ENCODE measurements around the gene ZNF689. TPM values are rescaled to one million over a fixed set of nuclear protein-coding genes. Genes with fewer than 3 reads are reported as not detected.

The ZNF689 gene
- total RNA-seq, 2 experiments from 2014 or later: 12.7 to 14.4 TPM

DNA sequence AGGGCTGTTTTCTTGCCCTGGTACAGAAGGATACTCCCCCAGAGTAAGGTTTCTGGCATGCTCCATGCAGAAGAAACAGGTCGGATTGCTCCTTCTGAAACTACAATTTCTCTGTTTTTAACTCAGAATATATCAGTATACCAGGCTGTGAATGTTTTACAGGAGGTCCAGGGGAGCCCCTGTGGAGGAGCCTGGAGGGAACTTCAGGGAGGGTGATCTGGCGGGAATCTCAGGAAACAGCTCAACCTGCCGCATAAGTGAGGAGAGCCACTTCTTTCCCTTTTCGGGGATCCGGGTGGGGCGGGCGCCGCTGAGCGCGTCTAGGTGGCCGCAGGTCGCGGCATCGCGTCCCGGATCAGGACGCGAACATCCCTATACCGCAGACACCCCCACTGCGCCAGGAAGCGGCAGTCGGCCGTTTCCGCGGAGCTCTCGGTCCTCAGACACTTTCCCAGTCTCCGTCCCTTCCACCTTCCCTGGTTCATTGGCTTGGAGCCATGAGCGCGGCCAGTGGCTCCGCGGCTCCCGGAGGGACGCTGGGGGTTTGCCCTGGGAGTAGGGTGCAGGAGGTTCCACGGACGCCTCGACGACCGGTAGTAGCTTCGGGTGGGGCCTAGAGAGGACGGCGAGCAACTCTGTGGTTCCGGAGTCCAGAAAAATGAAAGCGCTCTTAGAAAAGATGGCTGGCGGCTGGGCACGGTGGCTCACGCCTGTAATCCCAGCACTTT lies 48.9 kb downstream of the ZNF689 start:
- ATAC-seq (ENCODE audit: low read depth) (no peak), DNase-seq (peak; percentile 56)
- Mint-ChIP-seq H3K9me3 (no peaks in the 10 kb centered on the region), H3K4me3 (peak overlapping the region; percentile 83), H3K4me1 (peaks cover 17% of the 10 kb centered on the region), H3K27me3 (no peaks in the 10 kb centered on the region), H3K36me3 (peaks cover 2% of the 10 kb centered on the region), H3K27ac (peak overlapping the region; percentile 86)
- POLR2A ChIA-PET: interaction anchor here (0.6 to 2.5 kb wide), 10 partner anchors 10 to 88 kb away, joined by 3 to 20 read pairs (median 6); partner anchors contain the start of genes ZNF688, ZNF747 and ZNF768

DNA sequence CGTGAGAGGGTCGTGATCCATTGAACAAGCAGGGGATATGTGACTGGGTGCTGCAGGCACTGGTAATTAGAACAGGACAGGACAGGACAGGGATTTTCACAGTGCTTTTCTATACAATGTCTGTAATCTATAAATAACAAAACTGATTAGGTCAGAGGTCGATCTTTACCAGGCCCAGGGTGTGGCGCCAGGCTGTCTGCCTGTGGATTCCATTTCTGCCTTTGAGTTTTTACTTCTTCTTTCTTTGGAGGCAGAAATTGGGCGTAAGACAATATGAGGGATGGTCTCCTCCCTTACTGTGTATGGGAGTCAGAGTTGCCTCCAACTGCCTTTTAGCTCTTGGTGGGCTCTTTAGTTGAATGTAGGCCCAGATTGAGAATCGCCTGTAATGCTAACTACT lies 50.5 kb downstream of the ZNF689 start:
- no peaks in the 10 kb centered on the region for H3K27me3 Mint-ChIP-seq
- no peak for DNase-seq
- H3K27ac Mint-ChIP-seq: no peak overlapping the region
- H3K4me1 Mint-ChIP-seq: peaks cover 20% of the 10 kb centered on the region
- no peak for ATAC-seq (ENCODE audit: low read depth)
- H3K4me3 Mint-ChIP-seq: peak overlapping the region; percentile 26
- peaks cover 7% of the 10 kb centered on the region for H3K36me3 Mint-ChIP-seq
- POLR2A ChIA-PET: interaction anchor here (0.5 to 3.5 kb wide), 3 partner anchors 12 to 75 kb away, joined by 4 to 68 read pairs (median 20); partner anchors contain the start of genes ZNF688 and ZNF747
- no peaks in the 10 kb centered on the region for H3K9me3 Mint-ChIP-seq

DNA sequence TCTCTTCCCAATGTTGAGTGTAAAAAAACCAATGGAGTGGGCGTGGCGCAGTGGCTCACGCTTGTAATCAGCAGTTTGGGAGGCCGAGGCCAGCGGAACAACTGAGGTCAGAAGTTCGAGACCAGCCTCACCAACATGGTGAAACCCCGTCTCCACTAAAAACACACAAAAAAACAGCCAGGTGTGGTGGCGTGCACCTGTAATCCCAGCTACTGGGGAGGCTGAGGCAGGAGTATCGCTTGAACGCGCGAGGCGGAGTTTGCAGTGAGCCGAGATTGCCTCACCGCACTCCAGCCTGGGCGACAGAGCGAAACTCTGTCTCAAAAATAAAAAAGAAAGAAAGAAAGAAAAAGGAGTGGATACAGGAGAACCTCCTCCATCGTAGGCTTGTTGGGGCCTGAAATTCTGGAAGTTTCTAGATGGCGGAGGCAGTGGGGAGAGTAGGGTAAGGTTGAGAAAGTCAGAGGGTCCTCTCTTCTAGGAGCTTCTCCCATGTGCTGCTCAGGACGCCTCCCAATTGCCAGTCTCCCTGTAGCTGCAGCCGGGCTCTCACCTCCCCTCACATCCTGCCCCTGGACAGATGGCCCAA lies 51.3 kb downstream of the ZNF689 start:
- DNase-seq: no peak
- Mint-ChIP-seq H3K27ac (peak overlapping the region; percentile 91), H3K9me3 (no peaks in the 10 kb centered on the region), H3K36me3 (peaks cover 14% of the 10 kb centered on the region), H3K4me3 (peak overlapping the region; percentile 90), H3K27me3 (no peaks in the 10 kb centered on the region), H3K4me1 (peaks cover 27% of the 10 kb centered on the region)
- POLR2A ChIA-PET: interaction anchor here (0.6 to 3.5 kb wide), 13 partner anchors 9 to 478 kb away, joined by 3 to 131 read pairs (median 8); partner anchors contain the start of genes CORO1A, DCTPP1, FBRS and ZNF688
- ATAC-seq (ENCODE audit: low read depth): no peak

DNA sequence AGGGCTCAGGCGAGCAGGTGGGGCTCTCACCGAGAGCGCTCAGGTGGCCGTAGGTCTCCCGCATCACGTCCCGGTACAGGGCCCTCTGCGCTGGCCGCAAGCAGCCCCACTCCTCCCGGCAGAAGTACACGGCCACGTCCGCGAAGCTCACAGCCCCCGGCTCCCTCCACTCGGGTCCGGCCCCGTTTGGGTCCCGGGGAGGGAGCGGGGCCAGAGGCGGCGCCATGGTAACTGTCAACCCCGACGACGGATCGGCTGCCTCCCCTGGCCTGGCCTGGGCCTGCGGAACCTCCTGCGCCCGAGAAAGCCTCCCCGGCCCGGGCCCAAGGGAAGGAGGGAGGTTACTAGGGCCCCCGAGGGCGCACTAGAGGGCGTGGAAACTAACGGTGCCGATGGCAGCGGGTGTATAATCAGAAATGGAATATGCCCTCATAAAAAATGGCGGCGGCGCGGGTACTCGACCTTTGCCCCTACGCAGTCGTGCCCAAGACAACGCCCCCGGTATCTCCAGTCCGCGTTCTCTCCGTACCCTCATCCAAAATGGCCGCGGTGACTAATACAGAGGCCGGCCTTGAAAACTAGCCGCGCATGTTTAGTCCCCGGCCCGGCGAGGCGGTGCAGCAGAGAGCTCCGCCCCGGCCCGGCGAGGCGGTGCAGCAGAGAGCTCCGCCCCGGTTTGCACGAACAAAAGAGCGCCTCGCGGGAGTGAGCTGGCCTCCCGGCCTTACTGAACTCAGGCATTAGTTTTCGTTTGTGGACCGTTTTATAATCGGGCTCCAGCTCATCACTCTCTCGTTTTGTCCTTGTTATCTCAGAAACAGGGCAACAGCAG lies 52.0 kb downstream of the ZNF689 start, which contains the start of gene ZNF764:
Gene ZNF764 (minus strand): TSS at position 418 of the 832 bp plus-strand sequence. CDS start 192 bp downstream, at position 226.
- no peaks in the 10 kb centered on the region for H3K9me3 Mint-ChIP-seq
- H3K27me3 Mint-ChIP-seq: no peaks in the 10 kb centered on the region
- POLR2A ChIA-PET: interaction anchor here (0.6 to 3.5 kb wide), 19 partner anchors 10 to 478 kb away, joined by 3 to 131 read pairs (median 5); partner anchors contain the start of genes CORO1A, DCTPP1, FBRS and ZNF688
- peaks cover 34% of the 10 kb centered on the region for H3K4me1 Mint-ChIP-seq
- ATAC-seq (ENCODE audit: low read depth): peak; percentile 97
- peak; percentile 94 for DNase-seq
- H3K36me3 Mint-ChIP-seq: peaks cover 15% of the 10 kb centered on the region
- H3K4me3 Mint-ChIP-seq: peak within 1 kb of the TSS; percentile 90
- H3K27ac Mint-ChIP-seq: peak within 1 kb of the TSS; percentile 91

DNA sequence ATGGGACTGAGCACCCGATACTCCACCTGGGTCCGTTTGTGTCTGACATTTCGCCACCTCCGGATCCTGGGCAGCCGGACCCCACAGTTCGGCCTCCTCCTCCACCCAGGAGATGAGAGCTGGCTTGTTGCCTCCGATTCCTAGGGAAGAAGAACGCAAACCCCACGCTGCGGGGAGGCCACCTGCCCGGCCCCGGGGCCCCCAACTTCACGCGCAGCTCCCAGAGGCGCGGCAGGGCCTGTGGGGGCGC lies 52.6 kb downstream of the ZNF689 start:
- POLR2A ChIA-PET: interaction anchor here (0.6 to 3.5 kb wide), 20 partner anchors 10 to 374 kb away, joined by 3 to 131 read pairs (median 4); partner anchors contain the start of genes CORO1A, DCTPP1, FBRS and ZNF688
- Mint-ChIP-seq H3K27ac (peak overlapping the region; percentile 91), H3K4me3 (peak overlapping the region; percentile 90), H3K36me3 (peaks cover 15% of the 10 kb centered on the region), H3K4me1 (peaks cover 38% of the 10 kb centered on the region), H3K27me3 (no peaks in the 10 kb centered on the region), H3K9me3 (no peaks in the 10 kb centered on the region)
- DNase-seq: no peak
- no peak for ATAC-seq (ENCODE audit: low read depth)

DNA sequence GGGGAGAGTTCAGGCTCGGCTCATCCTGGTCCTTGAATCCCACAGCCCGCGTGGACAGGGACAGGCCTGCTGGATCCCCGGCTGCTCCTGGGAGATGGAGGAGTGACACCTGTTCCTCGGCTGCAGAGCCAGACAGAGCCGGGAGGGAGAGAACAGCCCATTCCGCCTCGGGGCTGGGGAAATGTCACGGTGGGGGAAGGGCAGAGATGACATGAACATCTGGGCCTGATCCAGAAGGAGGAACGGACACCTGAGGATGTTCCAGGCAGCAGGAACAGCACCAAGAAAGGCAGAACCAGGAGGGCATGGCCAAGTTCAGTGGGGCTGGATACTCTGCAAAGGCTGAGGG lies 54.1 kb downstream of the ZNF689 start:
- POLR2A ChIA-PET: no interaction called here
- ATAC-seq (ENCODE audit: low read depth) (no peak), DNase-seq (no peak)
- H3K27me3 Mint-ChIP-seq: no peaks in the 10 kb centered on the region
- no peaks in the 10 kb centered on the region for H3K9me3 Mint-ChIP-seq
- H3K27ac Mint-ChIP-seq: peak overlapping the region; percentile 51
- H3K4me3 Mint-ChIP-seq: peak overlapping the region; percentile 55
- H3K36me3 Mint-ChIP-seq: peaks cover 18% of the 10 kb centered on the region
- H3K4me1 Mint-ChIP-seq: peaks cover 45% of the 10 kb centered on the region

DNA sequence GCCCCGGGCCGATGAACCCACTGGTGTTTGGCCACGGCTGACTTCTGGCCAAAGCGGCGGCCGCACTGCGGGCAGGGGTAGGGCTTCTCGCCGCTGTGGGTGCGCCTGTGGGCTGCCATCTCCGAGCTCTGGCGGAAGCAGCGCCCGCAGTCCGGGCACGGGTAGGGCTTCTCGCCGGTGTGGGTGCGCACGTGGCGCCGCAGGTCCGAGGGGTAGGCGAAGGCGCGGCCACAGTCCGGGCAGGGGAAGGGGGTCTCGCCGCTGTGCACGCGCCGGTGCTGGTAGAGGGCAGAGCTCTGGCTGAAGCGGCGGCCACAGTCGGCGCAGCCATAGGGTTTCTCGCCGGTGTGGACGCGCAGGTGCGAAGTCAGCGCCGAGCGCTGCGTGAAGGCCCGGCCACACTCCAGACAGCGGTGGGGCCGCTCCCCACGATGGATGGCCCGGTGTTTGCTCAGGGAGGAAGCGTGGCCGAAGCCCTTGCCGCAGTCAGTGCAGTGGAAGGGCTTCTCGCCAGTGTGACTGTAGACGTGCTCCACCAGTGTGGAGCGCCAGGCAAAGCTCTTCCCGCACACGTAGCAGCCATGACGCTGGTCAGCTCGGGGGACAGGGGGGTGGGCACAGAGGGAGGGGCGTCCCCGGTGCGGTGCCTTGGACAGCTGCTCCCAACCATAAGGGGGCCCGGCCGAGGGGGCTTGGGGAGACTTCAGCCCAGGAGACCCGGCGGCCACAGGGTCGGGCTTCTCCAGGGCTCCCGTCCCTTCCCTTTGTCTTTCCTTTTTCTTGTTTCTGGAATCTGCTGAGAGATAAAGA lies 54.7 kb downstream of the ZNF689 start:
- no peak for ATAC-seq (ENCODE audit: low read depth)
- H3K4me3 Mint-ChIP-seq: peak overlapping the region; percentile 55
- peaks cover 18% of the 10 kb centered on the region for H3K36me3 Mint-ChIP-seq
- DNase-seq: no peak
- peaks cover 46% of the 10 kb centered on the region for H3K4me1 Mint-ChIP-seq
- H3K27me3 Mint-ChIP-seq: no peaks in the 10 kb centered on the region
- H3K27ac Mint-ChIP-seq: peak overlapping the region; percentile 51
- POLR2A ChIA-PET: interaction anchor here (0.6 kb wide), 1 partner anchor 106 kb away, joined by 3 read pairs; no protein-coding TSS in a partner anchor
- no peaks in the 10 kb centered on the region for H3K9me3 Mint-ChIP-seq

DNA sequence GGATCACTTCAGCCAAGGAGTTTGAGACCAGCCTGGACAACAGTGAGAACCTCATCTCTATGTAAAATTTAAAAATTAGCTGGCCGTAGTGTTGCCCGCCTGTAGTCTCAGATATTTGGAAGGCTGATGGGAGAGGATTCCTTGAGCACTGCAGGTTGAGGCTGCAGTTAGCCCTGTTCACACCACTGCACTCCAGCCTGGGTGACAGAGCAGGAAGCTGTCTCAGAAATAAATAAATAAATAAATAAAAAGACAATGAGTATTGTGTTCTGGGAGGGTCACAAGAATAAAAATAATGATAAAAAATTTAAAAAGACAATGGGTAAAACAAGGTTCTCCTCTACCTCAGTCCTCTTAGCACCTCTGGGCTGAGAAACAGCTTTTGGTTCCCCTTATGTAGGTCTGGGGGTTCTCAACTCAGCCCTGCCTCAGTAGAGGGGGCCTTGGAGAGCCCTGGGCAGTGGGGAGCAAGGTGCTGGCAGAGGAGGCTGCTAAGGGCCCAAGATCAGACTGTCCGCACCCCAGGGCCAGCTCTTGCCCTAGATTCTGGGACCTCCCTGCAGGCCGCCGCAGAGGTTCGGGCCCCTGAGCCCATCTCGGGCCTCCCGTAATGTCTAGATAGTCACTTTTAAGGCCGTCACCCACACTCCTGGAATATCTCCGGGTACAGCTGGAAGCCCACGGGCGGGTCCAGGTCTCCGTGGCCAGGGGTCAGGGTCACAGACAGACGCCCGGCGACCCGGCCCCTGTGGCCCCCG lies 55.5 kb downstream of the ZNF689 start:
- peaks cover 46% of the 10 kb centered on the region for H3K4me1 Mint-ChIP-seq
- no peaks in the 10 kb centered on the region for H3K9me3 Mint-ChIP-seq
- H3K36me3 Mint-ChIP-seq: peaks cover 18% of the 10 kb centered on the region
- H3K27ac Mint-ChIP-seq: no peak overlapping the region
- H3K27me3 Mint-ChIP-seq: no peaks in the 10 kb centered on the region
- POLR2A ChIA-PET: interaction anchor here (0.6 to 1.1 kb wide), 2 partner anchors 104 to 150 kb away, joined by 3 read pairs; partner anchors contain the start of gene FBRS
- ATAC-seq (ENCODE audit: low read depth) (no peak), DNase-seq (no peak)
- H3K4me3 Mint-ChIP-seq: no peak overlapping the region

DNA sequence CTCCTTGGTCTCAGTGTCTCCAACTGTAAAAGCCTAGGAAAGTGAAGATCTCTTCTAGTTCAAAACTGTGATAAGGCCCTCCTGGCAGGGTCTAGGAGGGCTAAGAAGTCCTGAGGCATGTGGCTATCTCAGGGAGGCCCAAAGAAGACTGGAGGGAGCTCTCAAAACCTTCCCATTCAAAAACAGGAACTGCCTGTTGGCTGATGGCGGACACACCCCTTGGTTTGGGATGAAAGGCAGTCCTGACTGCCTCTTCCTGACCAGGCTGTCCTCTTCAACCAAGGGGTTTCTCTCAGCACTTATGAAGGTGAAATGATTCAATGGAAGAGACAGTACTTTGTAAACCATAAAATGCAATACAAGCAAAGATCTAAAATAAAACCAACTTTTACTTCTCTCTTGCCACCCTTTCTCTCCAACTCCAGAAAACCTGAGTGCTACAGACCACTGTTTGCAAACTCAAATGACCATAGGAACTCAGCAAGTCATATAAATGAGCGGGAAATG lies 56.7 kb downstream of the ZNF689 start:
- no peak for ATAC-seq (ENCODE audit: low read depth)
- H3K9me3 Mint-ChIP-seq: no peaks in the 10 kb centered on the region
- H3K27ac Mint-ChIP-seq: peak overlapping the region; percentile 68
- peaks cover 18% of the 10 kb centered on the region for H3K36me3 Mint-ChIP-seq
- DNase-seq: no peak
- POLR2A ChIA-PET: interaction anchor here (0.9 to 3.1 kb wide), 2 partner anchors 18 kb away, joined by 3 to 64 read pairs; partner anchors contain the start of genes ZNF688 and ZNF747
- no peaks in the 10 kb centered on the region for H3K27me3 Mint-ChIP-seq
- no peak overlapping the region for H3K4me3 Mint-ChIP-seq
- peaks cover 45% of the 10 kb centered on the region for H3K4me1 Mint-ChIP-seq

DNA sequence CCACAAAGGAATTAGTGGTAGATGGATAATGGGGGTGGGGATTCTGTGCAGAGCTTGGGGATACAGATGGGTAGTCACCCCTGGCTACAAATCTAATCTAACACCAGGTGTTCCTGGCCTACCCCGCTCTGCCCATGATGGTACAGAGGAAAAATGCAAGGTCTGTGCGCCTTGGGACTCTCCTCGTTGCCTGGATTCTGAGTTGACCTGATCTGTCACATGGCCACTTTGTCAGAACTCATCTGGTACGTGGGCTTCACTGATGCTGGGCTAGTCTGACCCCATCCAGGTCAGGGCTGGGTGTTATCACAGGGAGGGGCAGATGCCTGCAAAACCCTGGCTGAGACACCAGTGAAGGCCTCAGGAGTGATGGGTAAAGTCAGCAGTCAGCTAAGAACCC lies 57.2 kb downstream of the ZNF689 start:
- POLR2A ChIA-PET: interaction anchor here (0.5 to 3.1 kb wide), 5 partner anchors 15 to 25 kb away, joined by 3 to 64 read pairs (median 4); partner anchors contain the start of genes ZNF688 and ZNF747
- H3K27me3 Mint-ChIP-seq: no peaks in the 10 kb centered on the region
- peaks cover 19% of the 10 kb centered on the region for H3K36me3 Mint-ChIP-seq
- DNase-seq: no peak
- no peak overlapping the region for H3K4me3 Mint-ChIP-seq
- ATAC-seq (ENCODE audit: low read depth): no peak
- peaks cover 45% of the 10 kb centered on the region for H3K4me1 Mint-ChIP-seq
- H3K27ac Mint-ChIP-seq: peak overlapping the region; percentile 93
- H3K9me3 Mint-ChIP-seq: no peaks in the 10 kb centered on the region
